Testis (tissue), 2 donors: ENCODE measurements around the gene HYDIN.

Experiments
- POLR2A ChIP-seq: fragments of 450-650 bp; IDR thresholded peaks from one replicate; pipeline ENCODE4 v1.6.1; 2017; ENCODE audit warnings: antibody characterized with exemption, mild to moderate bottlenecking, moderate library complexity
- TF ChIP-seq, protein P1 (sequence below), 3 experiments: fragments of 450-650 bp in 2 of 3; fragments of 200-600 bp in 1 of 3; sonication (generic) in 1 of 3; IDR thresholded peaks; one replicate each; pipeline ENCODE4 v1.5.1; 2016 to 2019; ENCODE audit warnings: antibody characterized with exemption in 3 of 3, mild to moderate bottlenecking in 2 of 3, moderate library complexity in 1 of 3

DNA sequence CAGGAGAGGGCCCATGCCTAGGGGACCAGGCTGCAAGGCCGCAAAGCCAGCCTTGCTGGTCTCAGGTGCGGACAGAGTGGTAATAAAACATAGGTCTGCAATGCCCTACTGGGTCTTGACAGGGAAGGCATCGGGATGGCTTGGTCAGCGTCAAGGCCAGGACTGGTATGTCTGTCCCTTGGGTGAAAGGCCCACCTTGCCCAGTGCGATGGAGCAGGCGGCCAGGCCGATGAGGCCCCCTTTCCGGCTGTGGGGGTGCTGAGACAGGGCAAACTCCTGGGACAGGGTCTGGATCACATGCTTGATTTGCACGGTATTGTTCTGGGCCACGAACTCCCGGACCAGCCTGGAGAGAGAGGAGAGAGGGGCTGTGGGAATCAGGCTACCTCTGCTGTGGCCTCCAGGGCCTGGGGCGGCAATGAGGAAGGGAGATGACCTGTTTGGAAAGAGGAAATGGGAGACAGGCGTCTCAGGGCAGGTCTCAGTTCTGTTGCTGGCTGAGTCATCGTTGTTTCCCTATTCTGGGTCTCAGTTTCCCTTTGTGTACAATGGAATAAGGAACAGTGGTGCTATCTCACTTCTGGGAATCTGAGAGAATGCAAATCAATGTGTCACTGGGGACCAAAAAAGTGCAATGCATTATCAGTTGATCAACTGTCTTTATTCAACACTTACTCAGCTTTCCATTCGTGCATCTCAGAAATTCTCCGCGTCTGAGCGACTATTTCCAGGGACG lies 444.3 kb downstream of the HYDIN start:
- TF ChIP-seq, protein P1, sequence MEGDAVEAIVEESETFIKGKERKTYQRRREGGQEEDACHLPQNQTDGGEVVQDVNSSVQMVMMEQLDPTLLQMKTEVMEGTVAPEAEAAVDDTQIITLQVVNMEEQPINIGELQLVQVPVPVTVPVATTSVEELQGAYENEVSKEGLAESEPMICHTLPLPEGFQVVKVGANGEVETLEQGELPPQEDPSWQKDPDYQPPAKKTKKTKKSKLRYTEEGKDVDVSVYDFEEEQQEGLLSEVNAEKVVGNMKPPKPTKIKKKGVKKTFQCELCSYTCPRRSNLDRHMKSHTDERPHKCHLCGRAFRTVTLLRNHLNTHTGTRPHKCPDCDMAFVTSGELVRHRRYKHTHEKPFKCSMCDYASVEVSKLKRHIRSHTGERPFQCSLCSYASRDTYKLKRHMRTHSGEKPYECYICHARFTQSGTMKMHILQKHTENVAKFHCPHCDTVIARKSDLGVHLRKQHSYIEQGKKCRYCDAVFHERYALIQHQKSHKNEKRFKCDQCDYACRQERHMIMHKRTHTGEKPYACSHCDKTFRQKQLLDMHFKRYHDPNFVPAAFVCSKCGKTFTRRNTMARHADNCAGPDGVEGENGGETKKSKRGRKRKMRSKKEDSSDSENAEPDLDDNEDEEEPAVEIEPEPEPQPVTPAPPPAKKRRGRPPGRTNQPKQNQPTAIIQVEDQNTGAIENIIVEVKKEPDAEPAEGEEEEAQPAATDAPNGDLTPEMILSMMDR (IDR thresholded peaks at IDR 0.05) = no peak
- TF ChIP-seq POLR2A = no peak
